PC-9 (cell line): ENCODE data around the gene SLC35E2B.
"Not testable (repeated sequence)": the region's sequence is repeated elsewhere in the genome, so short reads cannot be mapped to it uniquely, and the experiment has no call there.

Source experiments
- EZH2 ChIP-seq: fragments of 200-600 bp; sonication (generic); IDR thresholded peaks from 2 replicates; pipeline ENCODE4 v1.8.0; 2017; ENCODE audit warnings: antibody characterized with exemption, low read depth
- TF ChIP-seq, protein P1 (sequence below): fragments of 200-600 bp; sonication (generic); conservative IDR thresholded peaks from 2 replicates; pipeline ENCODE4 v1.6.1; 2017; ENCODE audit warnings: mixed run types, antibody characterized with exemption, mild to moderate bottlenecking, moderate library complexity

DNA sequence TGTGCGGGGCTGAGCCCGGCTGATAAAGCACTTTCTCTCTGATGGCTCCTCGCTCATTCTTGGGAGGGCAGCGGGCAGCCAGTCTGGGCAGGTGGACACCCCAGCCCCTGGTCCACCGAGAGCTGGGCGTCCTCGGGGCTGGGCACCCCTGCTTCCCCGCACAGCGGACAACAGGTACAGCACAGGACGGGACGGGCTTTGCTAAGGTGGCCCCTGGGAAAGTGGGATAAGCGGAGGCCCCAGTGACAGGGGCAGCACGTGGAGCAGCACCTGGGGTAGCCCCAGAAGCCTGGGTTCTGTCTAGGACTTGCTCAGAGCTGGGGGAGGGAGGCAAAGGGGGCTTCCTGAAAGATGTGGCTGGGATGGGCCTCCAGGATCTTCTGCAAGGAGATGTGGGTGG, 58.0 kb downstream of the SLC35E2B start:
- TF ChIP-seq, protein P1, sequence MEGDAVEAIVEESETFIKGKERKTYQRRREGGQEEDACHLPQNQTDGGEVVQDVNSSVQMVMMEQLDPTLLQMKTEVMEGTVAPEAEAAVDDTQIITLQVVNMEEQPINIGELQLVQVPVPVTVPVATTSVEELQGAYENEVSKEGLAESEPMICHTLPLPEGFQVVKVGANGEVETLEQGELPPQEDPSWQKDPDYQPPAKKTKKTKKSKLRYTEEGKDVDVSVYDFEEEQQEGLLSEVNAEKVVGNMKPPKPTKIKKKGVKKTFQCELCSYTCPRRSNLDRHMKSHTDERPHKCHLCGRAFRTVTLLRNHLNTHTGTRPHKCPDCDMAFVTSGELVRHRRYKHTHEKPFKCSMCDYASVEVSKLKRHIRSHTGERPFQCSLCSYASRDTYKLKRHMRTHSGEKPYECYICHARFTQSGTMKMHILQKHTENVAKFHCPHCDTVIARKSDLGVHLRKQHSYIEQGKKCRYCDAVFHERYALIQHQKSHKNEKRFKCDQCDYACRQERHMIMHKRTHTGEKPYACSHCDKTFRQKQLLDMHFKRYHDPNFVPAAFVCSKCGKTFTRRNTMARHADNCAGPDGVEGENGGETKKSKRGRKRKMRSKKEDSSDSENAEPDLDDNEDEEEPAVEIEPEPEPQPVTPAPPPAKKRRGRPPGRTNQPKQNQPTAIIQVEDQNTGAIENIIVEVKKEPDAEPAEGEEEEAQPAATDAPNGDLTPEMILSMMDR: not testable (repeated sequence)
- not testable (repeated sequence) for TF ChIP-seq EZH2
